ENCODE measurements around the gene SYNDIG1. TPM values are rescaled to one million over a fixed set of nuclear protein-coding genes. Genes with fewer than 3 reads are reported as not detected.

SYNDIG1 gene
- total RNA-seq, 6 experiments from 2014 or later = 0.14 to 0.31 TPM; not detected in 4

- Mint-ChIP-seq H3K27ac (no peak overlapping the region), H3K4me3 (no peak overlapping the region), H3K9me3 (no peaks in the 10 kb centered on the region), H3K4me1 (ENCODE audit: low read depth) (peaks cover 13% of the 10 kb centered on the region), H3K36me3 (ENCODE audit: low read depth) (no peaks in the 10 kb centered on the region), H3K27me3 (ENCODE audit: insufficient read depth) (peaks cover 18% of the 10 kb centered on the region)
- DNase-seq = no peak
- TF ChIP-seq CTCF (IDR thresholded peaks at IDR 0.05) = no peak
These were observed 192.9 kb downstream of the SYNDIG1 start for GRCh38 chr20:24662322-24662721.

GRCh38 chr20:24662752-24663365 is 193.4 kb downstream of the SYNDIG1 start:
- DNase-seq = no peak
- H3K4me3 Mint-ChIP-seq = no peak overlapping the region
- no peaks in the 10 kb centered on the region for H3K36me3 Mint-ChIP-seq (ENCODE audit: low read depth)
- H3K27ac Mint-ChIP-seq = no peak overlapping the region
- TF ChIP-seq CTCF (IDR thresholded peaks at IDR 0.05) = no peak
- H3K9me3 Mint-ChIP-seq = no peaks in the 10 kb centered on the region
- H3K27me3 Mint-ChIP-seq (ENCODE audit: insufficient read depth) = peaks cover 18% of the 10 kb centered on the region
- peaks cover 13% of the 10 kb centered on the region for H3K4me1 Mint-ChIP-seq (ENCODE audit: low read depth)

GRCh38 chr20:24663496-24663895 is 194.1 kb downstream of the SYNDIG1 start:
- no peak overlapping the region for H3K4me3 Mint-ChIP-seq
- H3K9me3 Mint-ChIP-seq = no peaks in the 10 kb centered on the region
- H3K27me3 Mint-ChIP-seq (ENCODE audit: insufficient read depth) = peaks cover 18% of the 10 kb centered on the region
- H3K36me3 Mint-ChIP-seq (ENCODE audit: low read depth) = no peaks in the 10 kb centered on the region
- peaks cover 13% of the 10 kb centered on the region for H3K4me1 Mint-ChIP-seq (ENCODE audit: low read depth)
- no peak overlapping the region for H3K27ac Mint-ChIP-seq
- no peak for DNase-seq
- TF ChIP-seq CTCF (IDR thresholded peaks at IDR 0.05) = no peak

GRCh38 chr20:24664266-24664986 is 195.0 kb downstream of the SYNDIG1 start:
- peaks cover 15% of the 10 kb centered on the region for H3K4me1 Mint-ChIP-seq (ENCODE audit: low read depth)
- no peak for TF ChIP-seq CTCF (IDR thresholded peaks at IDR 0.05)
- no peak overlapping the region for H3K27ac Mint-ChIP-seq
- DNase-seq = no peak
- H3K27me3 Mint-ChIP-seq (ENCODE audit: insufficient read depth) = peaks cover 18% of the 10 kb centered on the region
- H3K4me3 Mint-ChIP-seq = no peak overlapping the region
- H3K36me3 Mint-ChIP-seq (ENCODE audit: low read depth) = no peaks in the 10 kb centered on the region
- no peaks in the 10 kb centered on the region for H3K9me3 Mint-ChIP-seq

GRCh38 chr20:24665196-24665595 is 195.8 kb downstream of the SYNDIG1 start:
- H3K4me1 Mint-ChIP-seq (ENCODE audit: low read depth) = peaks cover 22% of the 10 kb centered on the region
- H3K27ac Mint-ChIP-seq = no peak overlapping the region

More at GRCh38 chr20:24665196-24665595, 195.8 kb downstream of the SYNDIG1 start:
- no peak for DNase-seq
- peaks cover 24% of the 10 kb centered on the region for H3K27me3 Mint-ChIP-seq (ENCODE audit: insufficient read depth)
- no peak overlapping the region for H3K4me3 Mint-ChIP-seq
- TF ChIP-seq CTCF (IDR thresholded peaks at IDR 0.05) = no peak
- no peaks in the 10 kb centered on the region for H3K36me3 Mint-ChIP-seq (ENCODE audit: low read depth)
- no peaks in the 10 kb centered on the region for H3K9me3 Mint-ChIP-seq
